Smooth muscle cell (in vitro differentiated cells): ENCODE measurements around the gene ZBTB4. TPM values are rescaled to one million over a fixed set of nuclear protein-coding genes. Genes with fewer than 3 reads are reported as not detected.

Experiments used
- DNase-seq: peaks from one replicate; lab custom pipeline; 2025; ENCODE audit not compliant: unreplicated experiment; lab: John Stamatoyannopoulos, UW
- H2AFZ ChIP-seq: fragments of 200-600 bp; sonication (generic); 2 replicates; pipeline ENCODE4 v1.6.0; 2016; ENCODE audit warnings: antibody characterized with exemption, low read depth, mild to moderate bottlenecking
- H3F3A ChIP-seq: fragments of 200-600 bp; sonication (generic); 2 replicates; pipeline ENCODE4 v1.6.0; 2017; ENCODE audit warnings: antibody characterized with exemption, low read depth
- H3K27ac ChIP-seq: fragments of 200-600 bp; sonication (generic); 2 replicates; pipeline ENCODE4 v1.5.1; 2016; ENCODE audit warnings: low read depth, mild to moderate bottlenecking
- H3K27me3 ChIP-seq: fragments of 200-600 bp; sonication (generic); 2 replicates; pipeline ENCODE4 v1.6.1; 2016; ENCODE audit warnings: low read depth, mild to moderate bottlenecking
- H3K36me3 ChIP-seq: fragments of 200-600 bp; sonication (generic); 2 replicates; pipeline ENCODE4 v1.5.1; 2016; ENCODE audit warnings: low read depth
- H3K4me1 ChIP-seq: fragments of 200-600 bp; sonication (generic); 2 replicates; pipeline ENCODE4 v1.5.1; 2016; ENCODE audit warnings: low read depth
- H3K4me2 ChIP-seq: fragments of 200-600 bp; sonication (generic); 2 replicates; pipeline ENCODE4 v1.6.0; 2016; ENCODE audit warnings: mild to moderate bottlenecking
- H3K4me3 ChIP-seq: fragments of 200-600 bp; sonication (generic); 2 replicates; pipeline ENCODE4 v1.5.1; 2016; ENCODE audit warnings: mild to moderate bottlenecking
- H3K79me2 ChIP-seq: fragments of 200-600 bp; sonication (generic); 2 replicates; pipeline ENCODE4 v1.6.0; 2016; ENCODE audit warnings: low read depth, mild to moderate bottlenecking
- H3K9ac ChIP-seq: fragments of 200-600 bp; sonication (generic); 2 replicates; pipeline ENCODE4 v1.6.0; 2016; ENCODE audit warnings: low read depth
- H3K9me3 ChIP-seq: fragments of 200-600 bp; sonication (generic); replicated peaks from 2 replicates; pipeline ENCODE4 v1.5.1; 2016; ENCODE audit warnings: low read depth
- H4K20me1 ChIP-seq: fragments of 200-600 bp; sonication (generic); 2 replicates; pipeline ENCODE4 v1.6.0; 2016; ENCODE audit warnings: low read depth
- WGBS: methylation state at CpG from one replicate; pipeline ENCODE4 v1.1.7; 2016; ENCODE audit warnings: low lambda C conversion rate; 5-methylcytosine and 5-hydroxymethylcytosine counted together
- polyA plus RNA-seq: library from polyadenylated mRNA; unstranded; fragments of >200 nt; fragmentation: Nextera tagmentation; extraction: Ambion mirVana; gene quantifications from 2 replicates; pipeline ENCODE4 v1.2.1, GENCODE V29; 2016
- total RNA-seq: library from RNA; depleted of rRNA; stranded (reverse); fragments of >200 nt; gene quantifications from 2 replicates; pipeline ENCODE4 v1.2.3, GENCODE V29; 2014
- TF ChIP-seq, protein P1 (sequence below): fragments of 200-600 bp; sonication (generic); IDR thresholded peaks from 2 replicates; pipeline ENCODE4 v1.5.1; 2017; ENCODE audit warnings: borderline replicate concordance, mild to moderate bottlenecking, antibody characterized with exemption; ENCODE audit not compliant: insufficient read depth, poor library complexity, severe bottlenecking

The ZBTB4 gene
- total and polyA plus RNA-seq, 2 experiments from 2014 or later: 22.8 to 25.6 TPM

DNA sequence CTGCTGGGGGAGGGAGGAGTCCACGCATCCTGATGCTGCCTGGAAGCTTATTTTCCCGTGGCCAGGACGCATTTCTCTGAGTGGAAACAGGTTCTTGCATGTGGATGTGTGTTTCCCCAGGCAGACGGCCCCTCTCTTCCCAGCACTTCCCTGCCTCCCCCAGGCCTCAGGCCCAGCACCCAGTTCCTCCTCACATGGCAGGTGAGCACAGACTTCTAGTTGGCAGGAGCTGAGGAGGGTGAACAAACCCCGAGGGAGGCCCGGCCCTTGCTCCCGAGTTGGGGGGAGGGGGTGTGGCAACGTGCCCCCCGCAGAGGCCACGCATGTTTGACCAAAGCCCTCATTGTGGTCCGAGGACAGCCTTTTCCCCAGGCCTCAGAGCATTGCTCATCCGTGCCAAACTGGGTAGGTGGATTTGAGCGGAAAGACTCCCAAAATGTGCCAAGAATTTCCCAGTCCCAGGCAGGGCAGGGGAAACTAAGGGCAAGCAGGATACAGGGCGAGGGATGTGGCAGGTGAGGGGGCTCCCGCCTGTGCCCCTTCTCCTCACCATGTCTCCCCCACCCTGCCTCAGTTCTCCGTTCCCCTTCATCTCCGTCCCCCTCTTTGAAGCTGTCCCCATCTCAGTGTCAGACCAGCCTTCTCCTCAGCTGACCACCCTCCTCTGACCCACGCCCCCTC lies 60.8 kb downstream of the ZBTB4 start:
- H2AFZ ChIP-seq: no peak overlapping the region
- H3F3A ChIP-seq: no peaks in the 10 kb centered on the region
- H3K4me2 ChIP-seq: no peak overlapping the region
- H3K9ac ChIP-seq: no peak overlapping the region
- no peaks in the 10 kb centered on the region for H3K27me3 ChIP-seq
- no peaks in the 10 kb centered on the region for H3K79me2 ChIP-seq
- no peaks in the 10 kb centered on the region for H3K9me3 ChIP-seq
- H3K4me3 ChIP-seq: no peak overlapping the region
- no peaks in the 10 kb centered on the region for H3K4me1 ChIP-seq
- no peaks in the 10 kb centered on the region for H3K36me3 ChIP-seq
- no peak overlapping the region for H3K27ac ChIP-seq
- TF ChIP-seq, protein P1, sequence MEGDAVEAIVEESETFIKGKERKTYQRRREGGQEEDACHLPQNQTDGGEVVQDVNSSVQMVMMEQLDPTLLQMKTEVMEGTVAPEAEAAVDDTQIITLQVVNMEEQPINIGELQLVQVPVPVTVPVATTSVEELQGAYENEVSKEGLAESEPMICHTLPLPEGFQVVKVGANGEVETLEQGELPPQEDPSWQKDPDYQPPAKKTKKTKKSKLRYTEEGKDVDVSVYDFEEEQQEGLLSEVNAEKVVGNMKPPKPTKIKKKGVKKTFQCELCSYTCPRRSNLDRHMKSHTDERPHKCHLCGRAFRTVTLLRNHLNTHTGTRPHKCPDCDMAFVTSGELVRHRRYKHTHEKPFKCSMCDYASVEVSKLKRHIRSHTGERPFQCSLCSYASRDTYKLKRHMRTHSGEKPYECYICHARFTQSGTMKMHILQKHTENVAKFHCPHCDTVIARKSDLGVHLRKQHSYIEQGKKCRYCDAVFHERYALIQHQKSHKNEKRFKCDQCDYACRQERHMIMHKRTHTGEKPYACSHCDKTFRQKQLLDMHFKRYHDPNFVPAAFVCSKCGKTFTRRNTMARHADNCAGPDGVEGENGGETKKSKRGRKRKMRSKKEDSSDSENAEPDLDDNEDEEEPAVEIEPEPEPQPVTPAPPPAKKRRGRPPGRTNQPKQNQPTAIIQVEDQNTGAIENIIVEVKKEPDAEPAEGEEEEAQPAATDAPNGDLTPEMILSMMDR: no peak
- WGBS: 85% methylated on average over 18 of the region's 18 CpGs
- no peak for DNase-seq
- H4K20me1 ChIP-seq: peaks cover 5% of the 10 kb centered on the region

DNA sequence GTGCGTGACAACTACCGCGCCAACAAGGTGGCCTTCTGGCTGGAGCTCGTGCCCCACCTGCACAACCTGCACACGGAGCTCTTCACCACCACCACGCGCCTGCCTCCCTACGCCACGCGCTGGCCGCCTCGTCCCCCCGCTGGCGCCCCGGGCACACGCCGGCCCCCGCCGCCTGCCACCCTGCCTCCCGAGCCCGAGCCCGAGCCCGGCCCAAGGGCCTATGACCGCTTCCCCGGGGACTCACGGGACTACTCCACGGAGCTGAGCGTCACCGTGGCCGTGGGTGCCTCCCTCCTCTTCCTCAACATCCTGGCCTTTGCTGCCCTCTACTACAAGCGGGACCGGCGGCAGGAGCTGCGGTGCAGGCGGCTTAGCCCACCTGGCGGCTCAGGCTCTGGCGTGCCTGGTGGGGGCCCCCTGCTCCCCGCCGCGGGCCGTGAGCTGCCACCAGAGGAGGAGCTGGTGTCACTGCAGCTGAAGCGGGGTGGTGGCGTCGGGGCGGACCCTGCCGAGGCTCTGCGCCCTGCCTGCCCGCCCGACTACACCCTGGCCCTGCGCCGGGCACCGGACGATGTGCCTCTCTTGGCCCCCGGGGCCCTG lies 62.3 kb downstream of the ZBTB4 start:
- H3K27me3 ChIP-seq: no peaks in the 10 kb centered on the region
- H3K36me3 ChIP-seq: no peaks in the 10 kb centered on the region
- TF ChIP-seq, protein P1: no peak
- H3K4me3 ChIP-seq: no peak overlapping the region
- no peaks in the 10 kb centered on the region for H3K9me3 ChIP-seq
- no peaks in the 10 kb centered on the region for H3K4me1 ChIP-seq
- no peak overlapping the region for H3K9ac ChIP-seq
- peaks cover 5% of the 10 kb centered on the region for H4K20me1 ChIP-seq
- DNase-seq: no peak
- no peaks in the 10 kb centered on the region for H3K79me2 ChIP-seq
- no peak overlapping the region for H3K4me2 ChIP-seq
- H3K27ac ChIP-seq: no peak overlapping the region
- 97% methylated on average over 40 of the region's 54 CpGs for WGBS
- H2AFZ ChIP-seq: no peak overlapping the region
- no peaks in the 10 kb centered on the region for H3F3A ChIP-seq

DNA sequence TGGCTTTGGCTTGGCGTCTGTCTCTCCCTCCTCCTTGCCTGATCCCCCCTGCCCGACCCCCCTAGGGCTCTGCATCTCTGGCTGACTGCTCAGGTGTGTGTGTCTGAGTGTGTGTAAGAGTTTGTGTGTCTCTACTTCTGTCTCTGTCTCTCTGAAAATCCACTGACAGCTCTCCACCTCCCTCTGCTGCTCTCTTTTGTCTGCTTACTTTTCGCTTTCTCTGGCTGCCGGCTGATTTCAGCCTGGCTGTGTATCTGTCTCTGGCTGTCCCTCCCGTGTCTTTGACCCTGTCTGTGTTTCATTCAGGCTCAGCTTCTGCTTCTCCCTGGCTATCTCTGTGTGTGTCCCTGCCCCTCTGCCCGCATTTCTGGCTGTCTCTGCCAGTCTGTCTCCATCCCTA lies 63.1 kb downstream of the ZBTB4 start:
- H3K79me2 ChIP-seq: no peaks in the 10 kb centered on the region
- H4K20me1 ChIP-seq: peaks cover 5% of the 10 kb centered on the region

More for the DNA sequence above, 63.1 kb downstream of the ZBTB4 start:
- H3K36me3 ChIP-seq: no peaks in the 10 kb centered on the region
- H3K27me3 ChIP-seq: no peaks in the 10 kb centered on the region
- TF ChIP-seq, protein P1: no peak
- no peaks in the 10 kb centered on the region for H3F3A ChIP-seq
- no peak for DNase-seq
- H3K27ac ChIP-seq: no peak overlapping the region
- no peaks in the 10 kb centered on the region for H3K4me1 ChIP-seq
- WGBS: 95% methylated on average over 6 of the region's 6 CpGs
- H3K9ac ChIP-seq: no peak overlapping the region
- H3K4me3 ChIP-seq: no peak overlapping the region
- H3K9me3 ChIP-seq: no peaks in the 10 kb centered on the region
- H2AFZ ChIP-seq: no peak overlapping the region
- H3K4me2 ChIP-seq: no peak overlapping the region
